Posterior cingulate gyrus (tissue), 11 donors: ENCODE measurements around the gene NR2F2.

ENCODE experiments used
- DNase-seq, 10 donors: peaks; one replicate each; pipeline versions ENCODE4 v3.0.0 to v3.0.0-alpha.2; 2020 to 2021; ENCODE audit warnings: mixed read lengths in 3 of 10
- intact Hi-C: fragments of 100-400 bp; cut with DNase I; formaldehyde crosslinking; loops from one replicate; pipeline ENCODE4 v1.15.1; 2023

The NR2F2 gene

GRCh38 chr15:96331144-96331944, 844 bp downstream of the NR2F2 start:
- intact Hi-C loops, result no loop called here
- DNase-seq, result peak in 1 of 10 donors; percentile 46

DNA sequence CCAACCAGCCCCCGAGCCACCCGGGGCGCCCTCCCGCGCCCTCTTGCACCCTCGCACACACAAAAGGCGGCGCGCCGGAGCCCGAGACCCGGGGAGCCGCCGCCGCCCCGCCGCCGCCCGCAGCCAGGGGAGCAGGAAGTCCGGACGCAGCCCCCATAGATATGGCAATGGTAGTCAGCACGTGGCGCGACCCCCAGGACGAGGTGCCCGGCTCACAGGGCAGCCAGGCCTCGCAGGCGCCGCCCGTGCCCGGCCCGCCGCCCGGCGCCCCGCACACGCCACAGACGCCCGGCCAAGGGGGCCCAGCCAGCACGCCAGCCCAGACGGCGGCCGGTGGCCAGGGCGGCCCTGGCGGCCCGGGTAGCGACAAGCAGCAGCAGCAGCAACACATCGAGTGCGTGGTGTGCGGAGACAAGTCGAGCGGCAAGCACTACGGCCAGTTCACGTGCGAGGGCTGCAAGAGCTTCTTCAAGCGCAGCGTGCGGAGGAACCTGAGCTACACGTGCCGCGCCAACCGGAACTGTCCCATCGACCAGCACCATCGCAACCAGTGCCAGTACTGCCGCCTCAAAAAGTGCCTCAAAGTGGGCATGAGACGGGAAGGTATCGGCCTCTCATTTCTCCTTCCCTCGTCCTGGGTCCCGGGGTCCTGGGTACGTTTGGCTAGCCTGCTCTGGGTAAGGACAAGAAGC, 1.6 kb downstream of the NR2F2 start:
- intact Hi-C loops, result no loop called here
- peak in 2 of 10 donors; percentile 64 to 77 for DNase-seq

GRCh38 chr15:96332637-96333121, 2.2 kb downstream of the NR2F2 start:
- no peak for DNase-seq
- intact Hi-C loops, result no loop called here

- peak in 2 of 10 donors; percentile 71 to 76 for DNase-seq
These were observed 2.9 kb downstream of the NR2F2 start for GRCh38 chr15:96333131-96334016.

GRCh38 chr15:96334017-96334704, 3.7 kb downstream of the NR2F2 start:
- intact Hi-C loops, result no loop called here
- DNase-seq, result peak in 1 of 10 donors; percentile 79

More at GRCh38 chr15:96333131-96334016, 2.9 kb downstream of the NR2F2 start:
- intact Hi-C loops, result no loop called here

- intact Hi-C loops, result loop anchor here (5.0 kb wide), 1 partner anchor 1068 kb away; no protein-coding TSS in a partner anchor
- DNase-seq, result peak in 1 of 10 donors; percentile 59
These were observed 4.4 kb downstream of the NR2F2 start for GRCh38 chr15:96334705-96335410.

GRCh38 chr15:96335411-96336024, 5.0 kb downstream of the NR2F2 start:
- no peak for DNase-seq
- intact Hi-C loops, result loop anchor here (5.0 kb wide), 1 partner anchor 1068 kb away; no protein-coding TSS in a partner anchor

- no peak for DNase-seq
- intact Hi-C loops, result loop anchor here (5.0 kb wide), 1 partner anchor 1069 kb away; no protein-coding TSS in a partner anchor
These were observed 5.7 kb downstream of the NR2F2 start for GRCh38 chr15:96336108-96336595.

DNA sequence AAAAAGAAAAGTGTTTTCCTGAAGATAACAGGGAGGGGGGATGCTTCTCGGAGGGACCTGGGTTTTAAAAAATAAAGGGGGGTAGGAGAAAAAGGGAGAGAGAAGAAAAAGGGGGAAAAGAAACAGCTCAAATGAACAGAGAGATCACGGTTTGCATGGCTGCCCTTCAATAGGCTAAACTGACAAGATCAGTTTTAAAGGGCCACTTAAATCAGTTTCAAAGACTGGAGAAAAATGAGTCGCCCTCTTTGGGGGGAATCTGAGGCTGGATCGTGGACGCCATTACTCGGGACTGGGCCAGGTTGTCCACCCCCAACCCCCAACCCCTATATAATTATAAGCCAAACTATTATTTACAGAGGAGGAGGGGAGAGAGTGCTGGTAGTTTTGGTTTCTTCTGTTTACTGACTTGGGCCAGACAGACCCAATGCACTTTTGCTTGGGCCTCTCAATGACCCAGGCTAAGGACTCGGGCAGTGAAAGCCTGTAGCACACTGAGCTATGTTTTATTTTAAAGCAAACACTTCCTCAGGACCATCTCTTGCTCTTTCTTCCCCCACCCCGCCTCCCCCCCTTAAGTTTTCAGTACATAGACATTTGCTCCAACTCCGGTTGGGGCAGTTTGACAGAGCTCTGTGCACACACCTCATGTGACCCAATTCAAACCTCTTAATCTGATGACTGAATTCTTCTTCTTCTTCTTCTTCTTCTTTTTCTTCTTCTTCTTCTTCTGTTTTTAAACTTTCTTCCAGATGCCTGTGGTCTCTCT, 6.3 kb downstream of the NR2F2 start:
- no peak for DNase-seq
- intact Hi-C loops, result loop anchor here (5.0 kb wide), 1 partner anchor 1069 kb away; no protein-coding TSS in a partner anchor

DNA sequence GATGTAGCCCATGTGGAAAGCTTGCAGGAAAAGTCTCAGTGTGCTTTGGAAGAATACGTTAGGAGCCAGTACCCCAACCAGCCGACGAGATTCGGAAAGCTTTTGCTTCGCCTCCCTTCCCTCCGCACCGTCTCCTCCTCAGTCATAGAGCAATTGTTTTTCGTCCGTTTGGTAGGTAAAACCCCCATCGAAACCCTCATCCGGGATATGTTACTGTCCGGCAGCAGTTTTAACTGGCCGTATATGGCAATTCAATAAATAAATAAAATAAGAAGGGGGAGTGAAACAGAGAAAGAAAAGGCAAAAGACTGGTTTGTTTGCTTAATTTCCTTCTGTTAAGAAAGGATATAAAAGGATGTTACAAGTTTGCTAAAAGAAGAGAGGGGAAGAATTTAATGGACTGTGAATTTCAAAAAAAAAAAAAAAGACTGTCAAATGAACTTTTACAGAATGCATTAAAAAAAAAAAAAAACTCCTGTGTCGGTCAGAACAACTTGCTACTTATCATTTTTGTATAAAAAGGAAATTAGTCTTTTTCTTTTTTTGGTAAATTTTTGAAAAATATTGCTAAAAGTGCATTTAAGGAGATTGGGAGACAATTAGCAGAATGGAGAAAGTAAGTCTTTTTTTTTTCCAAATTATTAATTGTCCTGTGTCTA, 7.0 kb downstream of the NR2F2 start:
- DNase-seq, result peak in 1 of 10 donors; percentile 44
- intact Hi-C loops, result loop anchor here (5.0 kb wide), 1 partner anchor 1070 kb away; no protein-coding TSS in a partner anchor

DNA sequence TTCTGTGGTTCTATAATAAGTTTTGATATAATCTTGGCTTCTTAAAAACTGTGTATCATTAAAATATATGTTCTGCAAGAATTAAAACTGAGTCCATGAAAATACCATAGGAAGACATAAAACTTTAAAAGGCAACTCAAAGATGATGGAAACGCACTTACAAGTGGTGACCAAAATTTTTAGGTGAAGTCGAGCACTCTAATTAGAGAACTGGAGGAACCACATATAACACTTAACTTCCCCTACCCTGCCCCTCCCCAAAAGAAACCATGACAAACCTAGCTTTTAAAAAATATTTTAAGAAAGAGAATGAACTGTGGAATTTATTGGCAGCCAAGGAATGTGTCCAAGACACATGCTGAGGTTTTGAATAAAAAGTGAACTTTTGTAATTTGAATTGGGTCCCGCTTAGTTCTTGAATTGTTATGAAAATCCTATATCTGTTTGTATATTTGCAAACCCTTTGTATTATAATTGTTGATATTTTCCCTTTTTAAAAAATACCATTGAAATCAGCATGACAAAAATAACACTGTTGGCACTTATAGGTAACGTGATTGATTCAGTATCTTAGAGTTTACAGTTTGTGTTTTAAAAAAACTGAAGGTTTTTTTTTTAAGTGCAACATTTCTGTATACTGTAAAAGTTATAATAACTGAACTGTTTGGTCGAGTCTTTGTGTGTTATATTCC, 7.7 kb downstream of the NR2F2 start:
- intact Hi-C loops, result loop anchor here (5.0 kb wide), 1 partner anchor 1071 kb away; no protein-coding TSS in a partner anchor
- no peak for DNase-seq

DNA sequence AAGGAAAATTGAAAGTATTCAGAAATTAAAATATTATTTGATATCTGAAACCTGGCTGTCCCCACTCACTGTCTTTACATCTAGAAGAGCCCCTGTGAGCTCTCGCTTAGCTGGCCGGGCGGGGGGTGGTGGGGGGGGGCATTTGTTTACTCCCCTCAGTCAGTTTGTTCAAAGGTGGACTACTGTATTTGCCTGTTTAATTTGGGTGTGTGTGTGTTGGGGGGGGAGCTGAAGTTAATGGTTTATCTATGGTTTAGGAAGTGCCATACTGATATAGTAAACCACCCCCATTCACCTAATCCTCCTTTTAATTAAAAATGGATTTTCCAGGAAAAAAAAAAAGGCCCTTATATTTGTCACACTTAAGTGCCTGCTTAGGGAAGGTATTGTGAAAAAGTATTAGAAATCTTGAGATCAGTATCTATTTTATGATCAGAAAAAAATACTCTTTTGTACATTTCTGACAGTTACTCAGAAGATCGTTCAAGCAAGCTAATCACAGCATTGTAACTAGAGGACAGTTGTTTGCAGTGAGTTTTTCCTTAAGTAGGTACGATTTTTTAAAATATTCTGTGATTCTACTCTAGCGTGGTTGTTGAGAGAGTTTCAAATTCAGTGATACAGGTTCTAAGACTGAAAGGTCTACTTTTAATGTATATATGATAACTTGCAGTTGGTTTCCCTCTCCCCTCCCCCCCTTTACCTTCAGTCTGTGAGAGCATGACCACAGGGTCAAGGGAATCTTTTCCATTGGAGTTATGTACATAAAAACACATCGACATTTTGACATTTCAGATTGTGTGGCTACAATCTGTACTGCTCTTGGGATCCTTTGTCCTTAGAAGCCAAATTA, 8.5 kb downstream of the NR2F2 start:
- intact Hi-C loops, result loop anchor here (5.0 kb wide), 1 partner anchor 1072 kb away; no protein-coding TSS in a partner anchor
- no peak for DNase-seq

- intact Hi-C loops, result loop anchor here (5.0 to 10.0 kb wide), 3 partner anchors 935 to 1925 kb away; no protein-coding TSS in a partner anchor
- no peak for DNase-seq
These were observed 9.3 kb downstream of the NR2F2 start for GRCh38 chr15:96339619-96340347.

GRCh38 chr15:96340348-96340597, 9.8 kb downstream of the NR2F2 start:
- intact Hi-C loops, result loop anchor here (10.0 kb wide), 2 partner anchors 935 to 1925 kb away; no protein-coding TSS in a partner anchor
- no peak for DNase-seq
